MM.1S (cell line): ENCODE measurements around the gene TMEFF1.

Experiments
- EZH2 ChIP-seq: fragments of 300-600 bp; sonication (generic); optimal IDR thresholded peaks from 2 replicates; pipeline ENCODE3; 2017; ENCODE audit warnings: low read depth, mild to moderate bottlenecking, antibody characterized with exemption, low read length, mixed read lengths
- TF ChIP-seq, protein P1 (sequence below): fragments of 300-600 bp; sonication (generic); IDR thresholded peaks from 2 replicates; pipeline ENCODE4 v1.5.1; 2016; ENCODE audit warnings: antibody characterized with exemption, low read length, mixed read lengths

DNA sequence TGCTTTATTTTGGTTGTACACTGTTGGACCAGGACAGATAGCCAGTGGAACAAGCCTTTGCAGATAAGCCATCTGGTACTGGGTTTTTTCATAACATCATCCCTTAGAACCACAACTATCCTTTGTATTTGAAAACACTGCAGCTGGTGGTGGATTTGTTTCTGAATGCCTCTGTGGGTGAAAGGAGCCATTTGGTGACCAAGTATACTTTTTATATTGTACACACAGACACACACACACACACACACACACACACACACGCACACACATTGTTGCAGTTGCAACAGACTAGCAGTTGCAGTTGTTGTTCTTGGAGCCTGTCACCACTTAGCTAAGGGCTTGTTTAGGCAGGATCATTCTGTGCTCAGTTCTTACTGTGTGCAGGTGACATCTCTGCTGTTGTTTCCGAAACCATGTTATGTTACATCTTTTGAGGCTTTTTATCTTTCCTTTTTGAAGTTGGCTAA is 82.0 kb downstream of the TMEFF1 start:
- TF ChIP-seq, protein P1, sequence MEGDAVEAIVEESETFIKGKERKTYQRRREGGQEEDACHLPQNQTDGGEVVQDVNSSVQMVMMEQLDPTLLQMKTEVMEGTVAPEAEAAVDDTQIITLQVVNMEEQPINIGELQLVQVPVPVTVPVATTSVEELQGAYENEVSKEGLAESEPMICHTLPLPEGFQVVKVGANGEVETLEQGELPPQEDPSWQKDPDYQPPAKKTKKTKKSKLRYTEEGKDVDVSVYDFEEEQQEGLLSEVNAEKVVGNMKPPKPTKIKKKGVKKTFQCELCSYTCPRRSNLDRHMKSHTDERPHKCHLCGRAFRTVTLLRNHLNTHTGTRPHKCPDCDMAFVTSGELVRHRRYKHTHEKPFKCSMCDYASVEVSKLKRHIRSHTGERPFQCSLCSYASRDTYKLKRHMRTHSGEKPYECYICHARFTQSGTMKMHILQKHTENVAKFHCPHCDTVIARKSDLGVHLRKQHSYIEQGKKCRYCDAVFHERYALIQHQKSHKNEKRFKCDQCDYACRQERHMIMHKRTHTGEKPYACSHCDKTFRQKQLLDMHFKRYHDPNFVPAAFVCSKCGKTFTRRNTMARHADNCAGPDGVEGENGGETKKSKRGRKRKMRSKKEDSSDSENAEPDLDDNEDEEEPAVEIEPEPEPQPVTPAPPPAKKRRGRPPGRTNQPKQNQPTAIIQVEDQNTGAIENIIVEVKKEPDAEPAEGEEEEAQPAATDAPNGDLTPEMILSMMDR, result no peak
- no peak for TF ChIP-seq EZH2
